CD4-positive, alpha-beta T cell treated with Interferon gamma for 1 hour (primary cell): Measurements from ENCODE around the gene GNLY.

Source experiments
- DNase-seq: peaks from one replicate; pipeline ENCODE4 v3.0.0-alpha.2; 2020

The GNLY gene

GRCh38 chr2:85730686-85731230 is 36.6 kb downstream of the GNLY start:
- no peak for DNase-seq

DNA sequence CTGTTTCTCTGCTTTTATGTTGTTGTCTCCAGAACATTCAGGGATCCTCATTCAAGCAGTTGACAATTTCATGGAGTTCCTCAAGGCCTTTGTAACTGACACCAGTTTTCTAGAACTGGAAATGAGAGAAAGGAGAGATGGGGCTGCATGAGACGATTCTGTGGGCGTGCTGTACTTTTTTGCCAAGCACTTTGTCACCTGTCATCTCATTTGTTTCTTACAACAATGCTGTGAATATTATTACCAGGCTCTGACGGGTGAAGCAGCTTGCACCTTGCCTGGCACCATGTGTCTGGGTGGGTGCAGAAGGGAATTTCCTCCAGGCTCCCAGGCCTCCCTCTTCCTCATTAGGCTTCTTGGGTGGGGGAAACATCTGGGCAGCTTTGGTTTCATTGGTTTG is 37.4 kb downstream of the GNLY start:
- DNase-seq, result no peak

DNA sequence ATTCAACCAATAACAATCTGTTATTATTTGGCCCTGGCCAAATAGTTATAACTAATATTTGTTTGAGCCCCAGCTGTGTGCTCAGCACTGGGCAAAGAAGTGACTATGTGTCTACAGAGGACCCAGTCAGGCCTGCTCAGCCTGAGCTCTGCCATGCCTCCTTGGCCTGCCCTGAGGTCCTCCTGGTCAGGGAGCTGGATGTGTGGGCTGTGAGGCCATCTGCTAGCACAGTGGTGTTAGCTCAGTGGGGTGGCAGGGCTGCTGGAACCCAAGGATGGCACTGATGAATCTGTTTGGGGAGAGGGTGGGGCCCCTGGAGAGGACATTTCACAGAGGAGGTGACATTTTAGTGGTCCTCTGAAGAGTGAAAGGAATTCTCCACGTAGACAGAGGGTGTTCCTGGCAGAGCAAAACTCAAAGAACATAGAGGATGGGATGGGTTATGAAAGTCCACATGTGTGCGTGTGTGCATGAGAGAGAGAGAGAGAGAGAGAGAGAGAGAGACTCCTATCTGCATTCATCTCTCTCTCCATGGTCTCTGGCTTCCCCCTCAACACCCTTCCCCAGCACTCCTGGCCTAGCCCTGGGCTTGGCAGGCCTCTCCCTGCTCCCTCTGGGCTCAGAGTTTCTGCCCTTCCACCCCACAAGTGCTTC is 38.4 kb downstream of the GNLY start:
- DNase-seq, result no peak

- no peak for DNase-seq
These were observed 39.2 kb downstream of the GNLY start for GRCh38 chr2:85733121-85733960.

- no peak for DNase-seq
These were observed 39.9 kb downstream of the GNLY start for GRCh38 chr2:85734015-85734414.

- DNase-seq, result no peak
These were observed 40.9 kb downstream of the GNLY start for GRCh38 chr2:85734942-85735608.

DNA sequence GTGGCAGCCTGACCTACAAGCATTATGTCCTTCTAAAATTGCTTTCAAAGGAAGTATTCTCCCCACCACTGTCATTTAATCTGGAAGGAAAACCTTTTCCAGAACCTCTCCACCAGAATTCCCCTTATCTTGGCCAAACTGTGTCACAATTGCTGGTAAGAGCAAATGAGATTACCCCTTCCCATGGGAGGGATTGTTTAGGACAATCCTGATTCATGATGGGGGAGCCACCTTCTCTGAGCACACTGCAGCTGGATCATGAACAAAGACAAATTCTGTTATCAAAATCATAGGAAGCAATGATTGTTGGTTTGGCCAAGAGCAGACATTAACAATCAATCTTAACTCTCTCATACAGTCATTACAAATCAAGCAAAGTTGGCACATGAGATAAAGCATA is 41.5 kb downstream of the GNLY start:
- DNase-seq, result no peak

DNA sequence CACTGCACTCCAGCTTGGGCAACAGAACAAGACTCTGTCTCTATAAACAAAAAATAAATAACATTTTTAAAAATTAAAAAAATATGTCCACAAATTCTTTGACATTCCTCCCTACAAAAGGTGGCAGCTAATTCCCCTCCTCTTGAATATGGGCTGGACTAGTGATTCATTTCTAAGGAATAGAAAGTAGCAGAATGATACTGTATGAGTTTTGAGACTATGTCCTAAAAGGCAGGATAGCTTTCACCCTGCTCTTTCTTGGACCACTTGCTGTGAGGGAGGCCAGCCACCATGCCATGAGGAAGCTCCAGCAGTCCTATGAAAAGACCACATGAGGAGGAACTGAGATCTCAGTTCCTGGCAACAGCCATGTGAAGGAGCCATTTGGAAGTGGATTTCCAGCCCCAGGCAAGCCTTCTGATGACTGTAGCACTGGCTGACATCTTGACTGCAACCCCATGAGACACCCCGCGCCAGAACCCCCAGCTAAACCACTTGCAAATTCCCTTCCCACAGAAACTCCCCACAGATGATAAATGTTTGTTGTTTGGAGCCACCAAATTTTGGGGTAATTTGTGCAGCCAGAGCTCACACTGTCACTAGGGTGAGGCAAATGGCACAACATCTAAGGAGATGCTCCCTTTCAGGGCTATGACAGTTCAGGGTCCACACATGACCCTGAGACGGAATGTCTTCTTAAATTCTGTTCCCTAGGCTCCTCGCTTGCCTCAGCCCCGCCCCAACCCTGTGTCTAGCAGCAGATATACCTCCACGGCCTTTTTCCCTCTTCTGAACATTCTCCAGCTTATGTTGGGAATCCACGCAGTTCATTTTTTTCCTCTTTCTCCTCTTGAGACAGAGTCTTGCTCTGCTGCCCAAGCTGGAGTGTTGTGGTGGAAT is 42.5 kb downstream of the GNLY start:
- no peak for DNase-seq

DNA sequence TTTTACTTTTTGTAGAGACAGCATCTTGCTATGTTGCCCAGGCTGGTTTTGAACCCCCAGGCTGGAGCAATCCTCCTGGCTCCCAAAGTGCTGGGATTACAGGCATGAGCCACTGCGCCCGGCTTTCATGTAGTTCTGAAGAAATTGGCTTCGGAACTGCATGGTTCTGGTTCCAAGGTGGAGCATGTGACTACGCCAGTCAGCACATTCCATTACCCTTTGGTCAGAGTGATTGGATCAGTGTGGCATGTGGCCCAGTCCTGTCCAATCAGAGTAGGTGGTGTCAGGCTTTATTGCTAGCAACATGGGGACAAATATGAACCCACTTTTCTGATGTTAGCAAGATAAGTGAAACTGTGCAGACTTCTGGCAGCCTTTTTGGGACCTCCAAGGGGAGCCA is 43.3 kb downstream of the GNLY start:
- no peak for DNase-seq

GRCh38 chr2:85737961-85738360 is 43.8 kb downstream of the GNLY start:
- no peak for DNase-seq

DNA sequence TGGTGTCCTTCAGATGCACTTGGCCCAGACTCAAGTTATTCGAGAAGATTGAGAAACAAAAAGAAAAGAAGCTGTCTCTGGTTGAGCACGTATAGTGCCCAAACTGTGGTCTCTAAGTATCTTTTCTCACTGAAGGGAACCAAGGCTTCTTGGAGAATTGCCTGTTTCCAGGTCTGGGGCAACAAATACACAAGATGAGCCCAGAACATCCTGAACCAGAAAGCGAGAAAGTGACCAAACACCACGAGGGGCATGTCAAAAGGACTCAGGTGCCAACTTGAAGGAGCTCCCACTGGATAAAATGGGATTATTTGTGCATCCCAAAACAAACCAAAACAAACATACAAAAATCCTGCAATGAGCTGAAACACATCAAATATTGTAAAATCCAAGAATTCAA is 46.0 kb downstream of the GNLY start:
- no peak for DNase-seq

- no peak for DNase-seq
These were observed 47.2 kb downstream of the GNLY start for GRCh38 chr2:85741211-85741832.

DNA sequence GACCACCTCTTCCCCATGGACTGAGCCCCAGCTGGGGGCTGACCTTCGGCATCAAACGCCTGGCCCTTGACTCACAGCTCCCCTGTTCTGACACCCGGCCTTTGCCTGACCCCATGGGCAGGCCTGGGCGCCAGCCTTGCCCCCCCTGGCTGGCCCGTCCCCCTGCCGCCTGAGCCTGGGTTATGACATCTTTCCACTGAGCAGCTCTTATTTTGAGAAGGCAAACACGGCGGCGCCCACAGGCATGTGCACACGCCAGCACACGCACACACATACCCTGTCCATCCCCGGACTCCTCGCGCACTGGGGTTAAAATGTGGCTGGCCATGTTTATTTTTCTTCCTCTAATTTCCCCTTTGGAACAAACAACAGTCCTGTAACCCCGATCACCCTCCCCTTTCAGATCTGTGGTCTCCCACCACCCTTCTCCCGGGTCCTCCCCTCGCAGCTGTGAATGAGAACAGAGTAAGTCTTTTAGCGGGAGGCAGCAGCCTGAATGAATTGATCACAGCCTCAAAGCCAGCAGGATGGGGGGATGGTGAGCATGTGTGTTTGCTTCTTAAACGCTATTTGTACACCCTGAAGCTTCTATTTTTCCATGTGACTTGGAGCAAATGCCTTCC is 47.8 kb downstream of the GNLY start:
- no peak for DNase-seq

DNA sequence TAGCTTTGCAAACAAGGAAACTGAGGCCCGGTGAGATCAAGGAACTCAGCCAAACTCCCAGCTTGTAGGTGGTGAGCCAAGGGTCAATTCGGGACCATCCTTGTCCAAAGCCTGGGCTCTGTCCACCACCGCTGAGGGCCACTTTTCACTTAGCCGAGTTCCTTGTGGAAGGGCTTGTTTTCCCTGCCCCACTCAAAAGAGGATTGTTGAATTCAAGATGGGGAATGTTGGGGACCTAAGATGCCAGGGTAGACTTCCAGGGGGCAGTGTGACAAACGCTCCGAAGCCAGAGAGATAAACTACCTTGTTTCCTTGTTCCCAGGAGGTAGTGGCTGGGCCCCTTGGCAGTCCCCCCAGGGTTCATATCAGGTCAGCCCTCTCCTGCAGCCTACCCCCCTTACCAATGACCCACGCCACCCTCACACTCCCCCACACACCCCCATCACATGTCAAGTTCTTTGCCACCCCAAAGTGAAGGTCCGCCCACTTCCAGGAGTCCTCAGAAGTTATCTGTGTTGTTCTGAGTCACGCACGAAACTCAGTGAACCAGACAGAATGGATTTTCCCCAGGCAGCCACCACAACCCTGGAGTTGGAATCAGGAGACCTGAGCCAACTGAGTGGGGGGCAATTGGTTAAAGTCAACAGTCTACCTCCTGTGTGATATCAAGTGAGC is 49.3 kb downstream of the GNLY start:
- DNase-seq, result no peak

GRCh38 chr2:85744055-85744454 is 49.9 kb downstream of the GNLY start:
- DNase-seq, result no peak

DNA sequence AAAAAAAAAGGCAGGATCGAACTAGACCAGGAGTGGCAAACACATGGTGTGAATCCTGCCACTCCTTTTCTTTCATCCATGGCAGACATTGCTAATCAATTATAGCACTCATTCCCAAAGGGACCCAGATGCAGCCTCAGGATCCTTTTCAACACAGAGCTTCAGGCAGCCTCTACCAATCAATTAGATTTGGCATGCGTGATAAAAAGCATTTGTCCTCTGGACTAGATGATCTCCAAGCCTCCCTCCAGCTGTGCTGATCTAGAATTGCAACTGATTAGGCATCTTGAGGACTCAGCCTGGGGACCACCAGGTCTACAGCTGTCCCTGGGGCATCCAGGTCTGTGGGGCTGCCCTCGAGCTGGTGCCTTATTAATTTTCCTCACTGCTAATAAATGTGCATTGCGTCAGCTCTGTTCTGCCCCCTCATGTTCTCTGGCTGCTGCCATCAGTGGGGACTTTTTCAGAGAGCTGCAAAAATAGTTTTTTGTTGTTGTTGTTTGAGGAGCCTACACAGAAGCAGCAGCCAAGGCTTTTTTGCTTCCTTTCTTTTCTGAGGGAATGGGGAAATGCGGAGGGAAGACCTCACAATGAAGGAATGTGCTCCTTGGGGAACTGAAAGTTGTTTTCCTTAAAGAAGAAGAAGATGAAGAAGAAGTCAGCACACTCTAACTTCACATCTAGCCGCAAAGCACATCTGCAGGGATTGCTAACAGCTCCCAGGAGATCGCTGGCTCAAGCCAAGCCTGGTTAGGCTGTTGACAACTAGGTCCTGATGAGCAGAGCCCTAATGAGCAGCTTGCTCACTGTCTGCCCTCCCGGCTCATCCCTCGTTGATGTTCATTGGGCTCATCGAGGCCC is 50.8 kb downstream of the GNLY start:
- DNase-seq, result no peak

- no peak for DNase-seq
These were observed 51.5 kb downstream of the GNLY start for GRCh38 chr2:85745619-85746018.

- DNase-seq, result no peak
These were observed 52.3 kb downstream of the GNLY start for GRCh38 chr2:85746321-85747004.

DNA sequence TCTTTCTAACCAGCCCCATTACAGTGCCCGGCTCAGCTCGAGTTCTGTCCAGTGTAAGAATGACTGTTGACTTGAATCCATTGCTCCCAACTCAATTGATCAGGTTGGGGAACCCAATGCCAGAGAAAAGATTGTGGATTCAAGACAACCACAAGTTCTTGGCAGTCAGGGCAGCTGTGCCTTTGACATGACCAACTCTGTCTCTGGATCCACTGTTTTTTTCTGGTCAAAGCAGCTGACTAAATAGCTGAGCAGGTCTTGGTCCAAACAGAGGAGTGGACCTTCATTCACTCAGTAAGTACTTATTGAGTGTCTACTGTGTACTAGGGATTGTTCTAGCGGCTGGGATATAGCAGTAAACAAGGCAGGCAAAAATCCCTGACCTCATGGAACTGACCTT is 53.3 kb downstream of the GNLY start:
- no peak for DNase-seq
